Body of pancreas (tissue), 4 donors: ENCODE data around the gene SPRR2F.

Source experiments
- CTCF ChIP-seq, 7 experiments: fragments of 450-650 bp in 4 of 7; fragments of 200-600 bp in 3 of 7; sonication (generic) in 3 of 7; IDR thresholded peaks; one replicate each; pipeline ENCODE4 v1.5.1; 2016 to 2019; ENCODE audit warnings: antibody characterized with exemption in 7 of 7
- POLR2A ChIP-seq, 3 donors: fragments of 450-650 bp; IDR thresholded peaks; one replicate each; pipeline ENCODE4 v1.6.1; 2016; ENCODE audit warnings: antibody characterized with exemption in 3 of 3, mild to moderate bottlenecking in 2 of 3

DNA sequence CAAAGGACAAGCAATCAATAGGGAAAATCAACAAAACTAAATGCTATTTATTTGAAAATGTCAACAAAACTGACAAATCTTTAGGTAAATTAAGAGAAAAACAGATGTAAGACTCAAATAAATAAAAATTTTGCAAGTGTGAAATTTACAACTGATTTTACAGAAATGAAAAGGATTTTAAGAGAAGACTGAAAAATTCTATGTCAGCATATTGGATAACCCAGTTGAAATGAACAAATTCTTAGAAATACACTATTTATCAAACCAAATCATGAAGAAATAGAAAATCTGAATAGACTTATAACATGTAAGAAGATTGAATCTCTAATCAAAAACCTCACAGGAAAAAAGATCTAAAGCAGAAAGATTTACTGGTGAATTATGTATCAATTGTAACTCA, 7.6 kb upstream of the SPRR2F start:
- TF ChIP-seq CTCF (IDR thresholded peaks at IDR 0.05) (no peak), POLR2A (IDR thresholded peaks at IDR 0.05) (no peak)
